Naive thymus-derived CD4-positive, alpha-beta T cell (primary cell): ENCODE results near the gene DCAF5. TPM values are rescaled to one million over a fixed set of nuclear protein-coding genes. Genes with fewer than 3 reads are reported as not detected.

Experiments used
- ATAC-seq: fragments of 150-1000 bp; cut with Tn5 transposase; 2 replicates; pipeline ENCODE4 v1.10.0; 2021; ENCODE audit warnings: mild to moderate bottlenecking, moderate library complexity
- CTCF ChIA-PET: fragments of 350-600 bp; sonication (Branson Sonifier 250); formaldehyde crosslinking; loops from one replicate; lab custom pipeline; 2021; ENCODE audit warnings: antibody characterized with exemption; lab: Charles Lee
- POLR2A ChIA-PET: fragments of 350-600 bp; sonication (Branson Sonifier 250); formaldehyde crosslinking; loops from one replicate; lab custom pipeline; 2021; ENCODE audit warnings: antibody characterized with exemption, inconsistent platforms; lab: Charles Lee
- DNase-seq, 9 donors: peaks; one replicate each; pipeline versions ENCODE4 v3.0.0 to v3.0.0-alpha.2; 2020 to 2022; ENCODE audit warnings: mixed read lengths in 1 of 9
- H3K27ac ChIP-seq: one replicate; pipeline ENCODE4 v1.7.0; 2013; ENCODE audit warnings: mild to moderate bottlenecking, low read depth, low read length, moderate library complexity
- H3K27me3 ChIP-seq, 2 donors: one replicate each; pipeline ENCODE4 v1.7.0; 2013; ENCODE audit warnings: low read length in 2 of 2, mild to moderate bottlenecking in 2 of 2, moderate library complexity in 2 of 2; ENCODE audit not compliant: control insufficient read depth in 2 of 2, insufficient read depth in 2 of 2
- H3K36me3 ChIP-seq, 3 experiments: 1 replicate in 2 of 3; 2 replicates in 1 of 3; pipeline ENCODE4 v1.7.0; 2013; ENCODE audit warnings: low read length in 3 of 3, mild to moderate bottlenecking in 3 of 3, moderate library complexity in 1 of 3; ENCODE audit not compliant: insufficient read depth in 3 of 3, control insufficient read depth in 2 of 3
- H3K4me1 ChIP-seq, 2 donors: one replicate each; pipeline ENCODE4 v1.7.0; 2013; ENCODE audit warnings: low read length in 2 of 2, mild to moderate bottlenecking in 2 of 2, moderate library complexity in 1 of 2; ENCODE audit not compliant: control insufficient read depth in 2 of 2, insufficient read depth in 2 of 2
- H3K4me3 ChIP-seq: 2 replicates; pipeline ENCODE4 v1.7.0; 2013; ENCODE audit warnings: mild to moderate bottlenecking, low read length
- H3K9me3 ChIP-seq, 3 experiments: 1 replicate in 2 of 3; 2 replicates in 1 of 3; pipeline ENCODE4 v1.7.0; 2013; ENCODE audit warnings: low read length in 3 of 3; ENCODE audit not compliant: control insufficient read depth in 2 of 3
- H3K27ac Mint-ChIP-seq, 9 donors: one replicate each; pipeline ENCODE4 v1.8.0; 2020 to 2022; ENCODE audit warnings: mixed read lengths in 9 of 9, mild to moderate bottlenecking in 8 of 9, moderate library complexity in 5 of 9, inconsistent platforms in 2 of 9
- H3K27me3 Mint-ChIP-seq, 5 donors: one replicate each; pipeline ENCODE4 v1.8.0; 2021 to 2022; ENCODE audit warnings: mixed read lengths in 5 of 5, mild to moderate bottlenecking in 1 of 5
- H3K36me3 Mint-ChIP-seq, 5 donors: one replicate each; pipeline ENCODE4 v1.8.0; 2020 to 2022; ENCODE audit warnings: mixed read lengths in 5 of 5, mild to moderate bottlenecking in 3 of 5, inconsistent platforms in 1 of 5
- H3K4me1 Mint-ChIP-seq, 7 donors: one replicate each; pipeline ENCODE4 v1.8.0; 2020 to 2022; ENCODE audit warnings: mixed read lengths in 7 of 7, mild to moderate bottlenecking in 3 of 7, inconsistent platforms in 1 of 7
- H3K4me3 Mint-ChIP-seq, 10 donors: one replicate each; pipeline ENCODE4 v1.8.0; 2020 to 2022; ENCODE audit warnings: mild to moderate bottlenecking in 10 of 10, mixed read lengths in 10 of 10, moderate library complexity in 6 of 10, inconsistent platforms in 2 of 10
- H3K9me3 Mint-ChIP-seq, 11 donors: one replicate each; pipeline ENCODE4 v1.8.0; 2020 to 2022; ENCODE audit warnings: mixed read lengths in 11 of 11, mild to moderate bottlenecking in 4 of 11, inconsistent platforms in 1 of 11, moderate library complexity in 1 of 11
- intact Hi-C, 2 donors: fragments of 100-400 bp; cut with micrococcal nuclease; formaldehyde crosslinking; loops; one replicate each; pipeline ENCODE4 v1.15.1; 2023
- polyA plus RNA-seq, 2 donors: library from polyadenylated mRNA; unstranded; fragments of 300-500 nt; fragmentation: Illumina TruSeq; gene quantifications; one replicate each; pipeline ENCODE4 v1.2.3, GENCODE V29; 2021
- total RNA-seq, 6 experiments: library from RNA in 5 of 6; stranded (reverse) in 5 of 6; gene quantifications; 1 replicate in 5 of 6; 2 replicates in 1 of 6; pipeline ENCODE4 v1.2.3 and lab custom pipeline; 2021 to 2026

The DCAF5 gene
- total and polyA plus RNA-seq, 7 experiments from 2014 or later: 43.0 to 89.2 (median 70.4) TPM

DNA sequence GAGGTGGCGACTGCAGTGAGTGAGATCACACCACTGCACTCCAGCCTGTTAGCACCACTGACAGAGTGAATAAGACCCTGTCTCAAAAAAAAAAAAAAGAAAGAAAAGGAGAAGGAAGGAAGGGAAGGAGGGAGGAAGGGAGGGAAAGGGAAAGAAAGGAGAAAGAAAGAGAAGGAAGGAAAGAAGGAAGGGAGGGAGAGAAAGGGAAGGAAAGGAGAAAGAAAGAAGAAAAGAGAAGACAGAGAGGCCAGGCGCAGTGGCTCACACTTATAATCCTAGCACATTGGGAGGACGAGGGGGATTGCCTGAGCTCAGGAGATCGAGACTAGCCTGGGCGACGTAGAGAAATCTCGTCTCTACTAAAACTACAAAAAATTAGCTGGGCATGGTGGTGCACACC, 13.2 kb downstream of the DCAF5 start:
- H3K9me3 Mint-ChIP-seq: no peaks in the 10 kb centered on the region
- H3K4me3 Mint-ChIP-seq: no peak overlapping the region
- no peaks in the 10 kb centered on the region for H3K9me3 ChIP-seq
- ATAC-seq: no peak
- H3K27ac ChIP-seq: no peak overlapping the region
- peaks cover 0 to 11% (median 3%) of the 10 kb centered on the region in 5 donors for H3K36me3 Mint-ChIP-seq
- H3K4me3 ChIP-seq: no peak overlapping the region
- DNase-seq: no peak
- H3K4me1 Mint-ChIP-seq: peaks cover 13 to 79% (median 69%) of the 10 kb centered on the region in 7 donors
- H3K27me3 Mint-ChIP-seq: no peaks in the 10 kb centered on the region
- H3K27ac Mint-ChIP-seq: peak overlapping the region in 5 of 9 donors; percentile 6 to 68 (median 51)
- ChIA-PET CTCF (interaction anchor here (0.6 to 1.3 kb wide), 5 partner anchors 10 to 1088 kb away, joined by 3 to 7 read pairs (median 4); no protein-coding TSS in a partner anchor), POLR2A (interaction anchor here (0.9 kb wide), 1 partner anchor 11 kb away, joined by 4 read pairs; no protein-coding TSS in a partner anchor)
- intact Hi-C loops: no loop called here
- H3K36me3 ChIP-seq: peaks cover 0 to 7% (median 0%) of the 10 kb centered on the region in 3 experiments
- H3K4me1 ChIP-seq: peaks cover 4% of the 10 kb centered on the region in 2 donors
- no peaks in the 10 kb centered on the region for H3K27me3 ChIP-seq

GRCh38 chr14:69137843-69138535, 14.9 kb downstream of the DCAF5 start:
- peak overlapping the region in 7 of 9 donors; percentile 18 to 73 (median 71) for H3K27ac Mint-ChIP-seq

GRCh38 chr14:69137416-69137815, 15.5 kb downstream of the DCAF5 start:
- Histone ChIP-seq H3K4me3 (no peak overlapping the region), H3K36me3 (no peaks in the 10 kb centered on the region), H3K9me3 (no peaks in the 10 kb centered on the region), H3K4me1 (peaks cover 13 to 14% of the 10 kb centered on the region in 2 donors), H3K27me3 (no peaks in the 10 kb centered on the region), H3K27ac (no peak overlapping the region)
- Mint-ChIP-seq H3K36me3 (peaks cover 0 to 8% (median 0%) of the 10 kb centered on the region in 5 donors), H3K4me3 (peak overlapping the region in 1 of 10 donors; percentile 7), H3K27ac (peak overlapping the region in 4 of 9 donors; percentile 39 to 78 (median 52)), H3K27me3 (no peaks in the 10 kb centered on the region), H3K9me3 (no peaks in the 10 kb centered on the region), H3K4me1 (peaks cover 16 to 89% (median 76%) of the 10 kb centered on the region in 7 donors)
- DNase-seq (no peak), ATAC-seq (no peak)
- ChIA-PET POLR2A (interaction anchor here (1.5 kb wide), 1 partner anchor 14 kb away, joined by 5 read pairs; no protein-coding TSS in a partner anchor), CTCF (interaction anchor here (1.1 kb wide), 1 partner anchor 30 kb away, joined by 3 read pairs; no protein-coding TSS in a partner anchor)
- intact Hi-C loops: no loop called here

More at GRCh38 chr14:69137843-69138535, 14.9 kb downstream of the DCAF5 start:
- H3K4me3 Mint-ChIP-seq: peak overlapping the region in 1 of 10 donors; percentile 4
- peaks cover 16 to 89% (median 76%) of the 10 kb centered on the region in 7 donors for H3K4me1 Mint-ChIP-seq
- POLR2A ChIA-PET: interaction anchor here (0.7 kb wide), 1 partner anchor 1225 kb away, joined by 4 read pairs; no protein-coding TSS in a partner anchor
- peaks cover 0 to 10% (median 0%) of the 10 kb centered on the region in 5 donors for H3K36me3 Mint-ChIP-seq
- H3K4me3 ChIP-seq: no peak overlapping the region
- ATAC-seq: no peak
- no peaks in the 10 kb centered on the region for H3K9me3 ChIP-seq
- H3K9me3 Mint-ChIP-seq: no peaks in the 10 kb centered on the region
- peaks cover 13 to 15% of the 10 kb centered on the region in 2 donors for H3K4me1 ChIP-seq
- intact Hi-C loops: no loop called here
- DNase-seq: no peak
- H3K27me3 ChIP-seq: no peaks in the 10 kb centered on the region
- no peaks in the 10 kb centered on the region for H3K27me3 Mint-ChIP-seq
- CTCF ChIA-PET: interaction anchor here (0.6 to 1.1 kb wide), 3 partner anchors 8 to 30 kb away, joined by 3 read pairs; no protein-coding TSS in a partner anchor
- H3K36me3 ChIP-seq: peaks cover 0 to under 1% (median 0%) of the 10 kb centered on the region in 3 experiments
- no peak overlapping the region for H3K27ac ChIP-seq

- intact Hi-C loops: no loop called here
These were observed 17.8 kb downstream of the DCAF5 start for GRCh38 chr14:69135133-69135532.

GRCh38 chr14:69133206-69134125, 19.5 kb downstream of the DCAF5 start:
- Mint-ChIP-seq H3K27ac (peak overlapping the region in 8 of 9 donors; percentile 2 to 90 (median 58)), H3K36me3 (peaks cover 0 to 4% (median 0%) of the 10 kb centered on the region in 5 donors), H3K27me3 (no peaks in the 10 kb centered on the region), H3K9me3 (no peaks in the 10 kb centered on the region), H3K4me3 (peak overlapping the region in 4 of 10 donors; percentile 22 to 37 (median 27)), H3K4me1 (peaks cover 39 to 90% (median 81%) of the 10 kb centered on the region in 7 donors)
- intact Hi-C loops: no loop called here
- Histone ChIP-seq H3K27me3 (no peaks in the 10 kb centered on the region), H3K9me3 (no peaks in the 10 kb centered on the region), H3K27ac (peak overlapping the region; percentile 23), H3K36me3 (no peaks in the 10 kb centered on the region), H3K4me3 (no peak overlapping the region), H3K4me1 (peaks cover 14 to 28% of the 10 kb centered on the region in 2 donors)
- ATAC-seq (no peak), DNase-seq (no peak)
- ChIA-PET POLR2A (interaction anchor here (1.0 to 1.6 kb wide), 2 partner anchors 17 to 19 kb away, joined by 3 to 6 read pairs; partner anchors contain the start of gene DCAF5), CTCF (interaction anchor here (0.6 to 1.4 kb wide), 4 partner anchors 13 to 289 kb away, joined by 3 to 4 read pairs (median 3); no protein-coding TSS in a partner anchor)

More at GRCh38 chr14:69135133-69135532, 17.8 kb downstream of the DCAF5 start:
- no peak overlapping the region for H3K4me3 ChIP-seq
- Mint-ChIP-seq H3K36me3 (peaks cover 0 to 8% (median 0%) of the 10 kb centered on the region in 5 donors), H3K9me3 (no peaks in the 10 kb centered on the region), H3K27ac (peak overlapping the region in 3 of 9 donors; percentile 2 to 38 (median 7)), H3K4me1 (peaks cover 30 to 90% (median 80%) of the 10 kb centered on the region in 7 donors), H3K27me3 (no peaks in the 10 kb centered on the region), H3K4me3 (no peak overlapping the region)
- ATAC-seq (no peak), DNase-seq (no peak)
- no peaks in the 10 kb centered on the region for H3K9me3 ChIP-seq
- H3K27ac ChIP-seq: no peak overlapping the region
- POLR2A ChIA-PET: interaction anchor here (0.6 kb wide), 1 partner anchor 18 kb away, joined by 3 read pairs; the partner anchor contains the start of gene DCAF5
- peaks cover 14 to 16% of the 10 kb centered on the region in 2 donors for H3K4me1 ChIP-seq
- no peaks in the 10 kb centered on the region for H3K36me3 ChIP-seq
- CTCF ChIA-PET: interaction anchor here (1.8 kb wide), 1 partner anchor 107 kb away, joined by 6 read pairs; no protein-coding TSS in a partner anchor
- H3K27me3 ChIP-seq: no peaks in the 10 kb centered on the region
